Measurements from ENCODE around the gene SIRT6. TPM values are rescaled to one million over a fixed set of nuclear protein-coding genes. Genes with fewer than 3 reads are reported as not detected.

SIRT6 gene
- total and polyA plus RNA-seq, 2 donors (not counting 3 experiments of a cell fraction or from before 2014, with no cell fraction given) = 26.9 to 36.6 TPM

GRCh38 chr19:4224470-4224869, 42.1 kb upstream of the SIRT6 start:
- Histone ChIP-seq H4K20me1 (replicated peaks; ENCODE audit: control insufficient read depth, extremely low read depth, insufficient read depth, low read length) (no peaks in the 10 kb centered on the region), H3K79me2 (ENCODE audit: control insufficient read depth, insufficient read depth, low read length) (no peaks in the 10 kb centered on the region), H3K9me3 (replicated peaks; ENCODE audit: control insufficient read depth, insufficient read depth, low read length) (no peaks in the 10 kb centered on the region), H3K4me1 (ENCODE audit: control insufficient read depth, extremely low read depth, insufficient read depth, low read length) (no peaks in the 10 kb centered on the region), H3K36me3 (ENCODE audit: control insufficient read depth in 2 of 2, extremely low read depth in 1 of 2, insufficient read depth in 2 of 2, low read length in 2 of 2) (no peaks in the 10 kb centered on the region), H3K9ac (replicated peaks; ENCODE audit: extremely low read depth, insufficient read depth, low read length) (no peak overlapping the region), H3K27ac (ENCODE audit: insufficient read depth, low read depth, low read length) (no peak overlapping the region), H3K9me1 (replicated peaks; ENCODE audit: control insufficient read depth, extremely low read depth, insufficient read depth, low read length) (no peaks in the 10 kb centered on the region), H2AFZ (ENCODE audit: low read depth, low read length) (no peak overlapping the region), H3K27me3 (ENCODE audit: control insufficient read depth in 2 of 2, insufficient read depth in 2 of 2, low read length in 2 of 2) (peaks cover 0 to 5% of the 10 kb centered on the region in 2 experiments), H3K4me3 (replicated peaks in 1 of 3; ENCODE audit: insufficient read depth in 1 of 3, low read depth in 1 of 3, low read length in 3 of 3) (no peak overlapping the region), H3K4me2 (ENCODE audit: insufficient read depth, low read length) (no peak overlapping the region)
- BruUV-seq (replicated peaks) = no TSS peak
- dilution Hi-C loops (cut with MboI; ENCODE audit: extremely low pct_ligation_motif_present, low sequenced_read_pairs) (no loop called here), intact Hi-C loops (cut with micrococcal nuclease) (no loop called here)
- FAIRE-seq (no peak), DNase-seq (ENCODE audit: low read depth, low spot score) (no peak)
- TF ChIP-seq MYC (IDR thresholded peaks at IDR 0.05; ENCODE audit: low read depth, low read length) (no peak), EZH2 (IDR thresholded peaks at IDR 0.05; ENCODE audit: borderline replicate concordance, low read depth, low read length, severe bottlenecking) (no peak), GATA2 (IDR thresholded peaks at IDR 0.05; ENCODE audit: insufficient read depth, insufficient read length, low read depth, low read length) (no peak), POLR2A (IDR thresholded peaks at IDR 0.05; ENCODE audit: low read depth, low read length) (no peak), MAX (IDR thresholded peaks at IDR 0.05; ENCODE audit: insufficient read depth, insufficient read length) (no peak), JUN (IDR thresholded peaks at IDR 0.05; ENCODE audit: borderline replicate concordance, insufficient read depth, insufficient read length, low read depth) (no peak)
- POLR2A ChIA-PET = no interaction called here
- CTCF ChIA-PET = no interaction called here

- FAIRE-seq (no peak), DNase-seq (ENCODE audit: low read depth, low spot score) (no peak)
- Histone ChIP-seq H3K4me1 (ENCODE audit: control insufficient read depth, extremely low read depth, insufficient read depth, low read length) (no peaks in the 10 kb centered on the region), H2AFZ (ENCODE audit: low read depth, low read length) (no peak overlapping the region), H3K4me3 (replicated peaks in 1 of 3; ENCODE audit: insufficient read depth in 1 of 3, low read depth in 1 of 3, low read length in 3 of 3) (no peak overlapping the region), H3K27me3 (ENCODE audit: control insufficient read depth in 2 of 2, insufficient read depth in 2 of 2, low read length in 2 of 2) (no peaks in the 10 kb centered on the region), H3K9me1 (replicated peaks; ENCODE audit: control insufficient read depth, extremely low read depth, insufficient read depth, low read length) (no peaks in the 10 kb centered on the region), H3K27ac (ENCODE audit: insufficient read depth, low read depth, low read length) (no peak overlapping the region), H3K36me3 (ENCODE audit: control insufficient read depth in 2 of 2, extremely low read depth in 1 of 2, insufficient read depth in 2 of 2, low read length in 2 of 2) (no peaks in the 10 kb centered on the region), H3K9ac (replicated peaks; ENCODE audit: extremely low read depth, insufficient read depth, low read length) (no peak overlapping the region), H4K20me1 (replicated peaks; ENCODE audit: control insufficient read depth, extremely low read depth, insufficient read depth, low read length) (no peaks in the 10 kb centered on the region), H3K9me3 (replicated peaks; ENCODE audit: control insufficient read depth, insufficient read depth, low read length) (no peaks in the 10 kb centered on the region), H3K79me2 (ENCODE audit: control insufficient read depth, insufficient read depth, low read length) (no peaks in the 10 kb centered on the region), H3K4me2 (ENCODE audit: insufficient read depth, low read length) (no peak overlapping the region)
- POLR2A ChIA-PET = no interaction called here
- intact Hi-C loops (cut with micrococcal nuclease) (no loop called here), dilution Hi-C loops (cut with MboI; ENCODE audit: extremely low pct_ligation_motif_present, low sequenced_read_pairs) (no loop called here)
- no TSS peak for BruUV-seq (replicated peaks)
- CTCF ChIA-PET = interaction anchor here (2.3 kb wide), 1 partner anchor 12 kb away, joined by 5 read pairs; no protein-coding TSS in a partner anchor
- TF ChIP-seq POLR2A (IDR thresholded peaks at IDR 0.05; ENCODE audit: low read depth, low read length) (no peak), POLR2AphosphoS5 (IDR thresholded peaks at IDR 0.05; ENCODE audit: insufficient read depth, low read depth, low read length) (no peak), MYC (IDR thresholded peaks at IDR 0.05; ENCODE audit: low read depth, low read length) (no peak), CTCF (IDR thresholded peaks at IDR 0.05; ENCODE audit: extremely low read depth in 1 of 2, insufficient read depth in 1 of 2, low read depth in 1 of 2, low read length in 2 of 2) (no peak), GATA2 (IDR thresholded peaks at IDR 0.05; ENCODE audit: insufficient read depth, insufficient read length, low read depth, low read length) (no peak), JUN (IDR thresholded peaks at IDR 0.05; ENCODE audit: borderline replicate concordance, insufficient read depth, insufficient read length, low read depth) (no peak), MAX (IDR thresholded peaks at IDR 0.05; ENCODE audit: insufficient read depth, insufficient read length) (no peak), EZH2 (IDR thresholded peaks at IDR 0.05; ENCODE audit: borderline replicate concordance, low read depth, low read length, severe bottlenecking) (no peak), FOS (IDR thresholded peaks at IDR 0.05; ENCODE audit: borderline replicate concordance, insufficient read depth, low read length) (no peak)
These were observed 37.8 kb upstream of the SIRT6 start for GRCh38 chr19:4220188-4220587.

Measured in endothelial cell of umbilical vein (primary cell).